Measurements from ENCODE around the gene FSTL3.

The FSTL3 gene

GRCh38 chr19:658916-659839 lies 17.0 kb upstream of the FSTL3 start:
- no peak for TF ChIP-seq CTCF (IDR thresholded peaks at IDR 0.05; ENCODE audit: insufficient read depth, low read length, missing control alignments)
- no peak for DNase-seq (ENCODE audit: low read depth, low spot score)
- H3K4me3 ChIP-seq (ENCODE audit: low read depth, low read length) = no peak overlapping the region
- POLR2A ChIA-PET = interaction anchor here (0.6 kb wide), 1 partner anchor 9 kb away, joined by 4 read pairs; no protein-coding TSS in a partner anchor
- CTCF ChIA-PET = no interaction called here

- ChIA-PET POLR2A (no interaction called here), CTCF (no interaction called here)
- DNase-seq (ENCODE audit: low read depth, low spot score) = no peak
- H3K4me3 ChIP-seq (ENCODE audit: low read depth, low read length) = peak overlapping the region; percentile 85
- no peak for TF ChIP-seq CTCF (IDR thresholded peaks at IDR 0.05; ENCODE audit: insufficient read depth, low read length, missing control alignments)
Observed at GRCh38 chr19:660793-661426, 15.3 kb upstream of the FSTL3 start.

- no peak for TF ChIP-seq CTCF (IDR thresholded peaks at IDR 0.05; ENCODE audit: insufficient read depth, low read length, missing control alignments)
- H3K4me3 ChIP-seq (ENCODE audit: low read depth, low read length) = peak overlapping the region; percentile 85
- POLR2A ChIA-PET = no interaction called here
- DNase-seq (ENCODE audit: low read depth, low spot score) = no peak
- CTCF ChIA-PET = no interaction called here
Observed at GRCh38 chr19:661427-662196, 14.6 kb upstream of the FSTL3 start.

GRCh38 chr19:662207-662961 lies 13.8 kb upstream of the FSTL3 start:
- TF ChIP-seq CTCF (IDR thresholded peaks at IDR 0.05; ENCODE audit: insufficient read depth, low read length, missing control alignments) = no peak
- H3K4me3 ChIP-seq (ENCODE audit: low read depth, low read length) = peak overlapping the region; percentile 85
- CTCF ChIA-PET = interaction anchor here (1.4 to 1.9 kb wide), 4 partner anchors 69 to 203 kb away, joined by 3 to 14 read pairs (median 8); no protein-coding TSS in a partner anchor
- no peak for DNase-seq (ENCODE audit: low read depth, low spot score)
- POLR2A ChIA-PET = interaction anchor here (1.2 to 1.5 kb wide), 2 partner anchors 14 to 18 kb away, joined by 6 to 10 read pairs; partner anchors contain the start of gene FSTL3

- DNase-seq (ENCODE audit: low read depth, low spot score) = no peak
- H3K4me3 ChIP-seq (ENCODE audit: low read depth, low read length) = peak within 1 kb of the TSS; percentile 85
- ChIA-PET POLR2A (interaction anchor here (0.8 to 1.5 kb wide), 3 partner anchors 12 to 18 kb away, joined by 4 to 10 read pairs (median 6); partner anchors contain the start of gene FSTL3), CTCF (interaction anchor here (1.0 to 1.9 kb wide), 7 partner anchors 16 to 202 kb away, joined by 3 to 14 read pairs (median 7); no protein-coding TSS in a partner anchor)
- no peak for TF ChIP-seq CTCF (IDR thresholded peaks at IDR 0.05; ENCODE audit: insufficient read depth, low read length, missing control alignments)
Observed at GRCh38 chr19:662962-663681, 13.1 kb upstream of the FSTL3 start, which contains the start of gene RNF126. Gene RNF126 (minus strand): TSS chr19:663214. CDS start chr19:663121, 93 bp downstream.
